H1 (cell line): ENCODE results near the gene TAS2R39. TPM values are rescaled to one million over a fixed set of nuclear protein-coding genes. Genes with fewer than 3 reads are reported as not detected.

Experiments
- BACH1 ChIP-seq: IDR thresholded peaks from 2 replicates; pipeline ENCODE4 v1.6.1; 2012; ENCODE audit warnings: low read length, improper control_type of control experiment
- CHD2 ChIP-seq: IDR thresholded peaks from 2 replicates; pipeline ENCODE4 v1.6.1; 2012; ENCODE audit warnings: low read length, improper control_type of control experiment
- CHD7 ChIP-seq: fragments of 300-600 bp; sonication (generic); IDR thresholded peaks from 2 replicates; pipeline ENCODE4 v1.7.1; 2012; ENCODE audit warnings: low read length, moderate library complexity, mild to moderate bottlenecking, inconsistent platforms; ENCODE audit not compliant: insufficient replicate concordance
- RFX5 ChIP-seq: IDR thresholded peaks from 2 replicates; pipeline ENCODE4 v1.6.1; 2011; ENCODE audit warnings: low read depth, low read length, improper control_type of control experiment, borderline replicate concordance
- ZNF274 ChIP-seq: IDR thresholded peaks from 2 replicates; pipeline ENCODE4 v1.7.0; 2012; ENCODE audit warnings: low read length, borderline replicate concordance; ENCODE audit errors: extremely low read depth
- polyA plus RNA-seq, 7 experiments: library from polyadenylated mRNA; depleted of rRNA in 3 of 7; stranded (reverse) in 5 of 7; unstranded in 2 of 7; fragments of >200 nt in 5 of 7; fragments of 200-250 nt in 2 of 7; gene quantifications; 1 replicate in 5 of 7; 2 replicates in 1 of 7; 4 replicates in 1 of 7; pipeline versions ENCODE4 v1.2.1 to v1.2.3, GENCODE V29; 2011 to 2013; ENCODE audit warnings: missing spikeins in 2 of 7, mixed read lengths in 2 of 7
- total RNA-seq: library from RNA; stranded (reverse); fragmentation: NEBNext Ultra II Directional; extraction: Animal tissue kit (Norgen Biotek cat#: 25700); gene quantifications from 2 replicates; pipeline ENCODE4 v1.2.1, GENCODE V29; 2021
- TF ChIP-seq, protein P1 (sequence below): IDR thresholded peaks from 2 replicates; pipeline ENCODE4 v1.6.1; 2011; ENCODE audit warnings: low read depth, mild to moderate bottlenecking, low read length; ENCODE audit not compliant: insufficient read depth

Gene TAS2R39
- total and polyA plus RNA-seq, 2 of the 8 experiments (the other 6 are each of a cell fraction or from before 2014, with no cell fraction given): not detected

- TF ChIP-seq CHD7 (no peak), ZNF274 (no peak), CHD2 (no peak), RFX5 (no peak), BACH1 (no peak)
- TF ChIP-seq, protein P1, sequence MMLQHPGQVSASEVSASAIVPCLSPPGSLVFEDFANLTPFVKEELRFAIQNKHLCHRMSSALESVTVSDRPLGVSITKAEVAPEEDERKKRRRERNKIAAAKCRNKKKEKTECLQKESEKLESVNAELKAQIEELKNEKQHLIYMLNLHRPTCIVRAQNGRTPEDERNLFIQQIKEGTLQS: no peak
Observed at GRCh38 chr7:143210541-143210940, 27.3 kb downstream of the TAS2R39 start (continued).
